HepG2 (cell line): ENCODE results near the gene DIS3L2. TPM values are rescaled to one million over a fixed set of nuclear protein-coding genes. Genes with fewer than 3 reads are reported as not detected.

Source experiments
- GATA4 ChIP-seq: sonication (generic); IDR thresholded peaks from 2 replicates; pipeline ENCODE4 v1.6.1; 2016; ENCODE audit warnings: antibody characterized with exemption, low read depth, borderline replicate concordance
- MAZ ChIP-seq, 2 experiments: sonication (generic) in 1 of 2; formaldehyde crosslinking in 1 of 2; IDR thresholded peaks; 2 replicates each; pipeline versions ENCODE4 v1.5.0 to v1.6.1; 2012 to 2020; ENCODE audit warnings: low read depth in 2 of 2, mild to moderate bottlenecking in 2 of 2, borderline replicate concordance in 1 of 2, improper control_type of control experiment in 1 of 2, low read length in 1 of 2, missing genetic modification reagents in 1 of 2, moderate library complexity in 1 of 2
- PAXIP1 ChIP-seq: sonication (generic); formaldehyde crosslinking; conservative IDR thresholded peaks from 2 replicates; pipeline ENCODE4 v1.4.0; 2020; ENCODE audit warnings: mild to moderate bottlenecking, missing genetic modification reagents, moderate library complexity
- REST ChIP-seq, 2 experiments: IDR thresholded peaks; 2 replicates each; pipeline ENCODE4 v1.6.1; 2011 to 2012; ENCODE audit warnings: low read length in 2 of 2, borderline replicate concordance in 1 of 2, low read depth in 1 of 2, mild to moderate bottlenecking in 1 of 2, moderate library complexity in 1 of 2
- SIX1 ChIP-seq: sonication (generic); formaldehyde crosslinking; IDR thresholded peaks from 2 replicates; pipeline ENCODE4 v1.4.0; 2020; ENCODE audit warnings: missing genetic modification reagents, borderline replicate concordance
- TBX2 ChIP-seq: sonication (generic); formaldehyde crosslinking; IDR thresholded peaks from 2 replicates; pipeline ENCODE4 v1.5.0; 2020; ENCODE audit warnings: missing genetic modification reagents, mild to moderate bottlenecking, borderline replicate concordance
- TEAD3 ChIP-seq: optimal IDR thresholded peaks from 2 replicates; pipeline ENCODE3; 2016; ENCODE audit warnings: borderline replicate concordance
- ZKSCAN1 ChIP-seq: fragments of 150-350 bp; IDR thresholded peaks from 2 replicates; pipeline ENCODE4 v1.6.1; 2014; ENCODE audit warnings: low read length
- ZKSCAN5 ChIP-seq: sonication (generic); formaldehyde crosslinking; IDR thresholded peaks from 2 replicates; pipeline ENCODE4 v1.5.1; 2020; ENCODE audit warnings: mild to moderate bottlenecking, missing genetic modification reagents
- ZNF510 ChIP-seq: sonication (generic); formaldehyde crosslinking; IDR thresholded peaks from 2 replicates; pipeline ENCODE4 v1.4.0; 2020; ENCODE audit warnings: low read depth, mild to moderate bottlenecking, missing genetic modification reagents
- ZNF674 ChIP-seq: sonication (generic); formaldehyde crosslinking; IDR thresholded peaks from 2 replicates; pipeline ENCODE4 v1.5.0; 2020; ENCODE audit warnings: low read depth, mild to moderate bottlenecking, missing genetic modification reagents
- polyA plus RNA-seq, 8 experiments: library from polyadenylated mRNA; depleted of rRNA in 3 of 8; stranded (reverse) in 7 of 8; unstranded in 1 of 8; fragments of >200 nt; fragmentation: Illumina TruSeq in 4 of 8; extraction: Trizol in 4 of 8; gene quantifications; 2 replicates each; pipeline versions ENCODE4 v1.2.1 to v1.2.3, GENCODE V29; 2011 to 2016; ENCODE audit warnings: low read depth in 4 of 8, missing spikeins in 1 of 8, mixed read lengths in 1 of 8; ENCODE audit not compliant: insufficient read depth in 1 of 8
- total RNA-seq, 5 experiments: library from RNA; depleted of rRNA; stranded (reverse); fragments of >200 nt; fragmentation: Illumina TruSeq; extraction: Trizol; gene quantifications; 2 replicates each; pipeline ENCODE4 v1.2.3, GENCODE V29; 2016; ENCODE audit warnings: low read depth in 1 of 5
- TF ChIP-seq, protein P1 (sequence below): sonication (generic); formaldehyde crosslinking; IDR thresholded peaks from 2 replicates; pipeline ENCODE4 v1.8.1; 2023; ENCODE audit warnings: mild to moderate bottlenecking, missing genetic modification reagents
- TF ChIP-seq, protein P2 (sequence below): sonication (generic); formaldehyde crosslinking; IDR thresholded peaks from 2 replicates; pipeline ENCODE4 v1.8.0; 2022; ENCODE audit warnings: missing genetic modification reagents, mild to moderate bottlenecking, borderline replicate concordance
- TF ChIP-seq, protein P3 (sequence below): sonication (generic); formaldehyde crosslinking; IDR thresholded peaks from 2 replicates; pipeline ENCODE4 v1.8.1; 2022; ENCODE audit warnings: low read depth, mild to moderate bottlenecking, missing genetic modification reagents

Gene DIS3L2
- total and polyA plus RNA-seq, 2 of the 13 experiments (the other 11 are each of a cell fraction or from before 2014, with no cell fraction given): 7.0 to 23.9 TPM

GRCh38 chr2:231957913-231958763 is 3.4 kb upstream of the DIS3L2 start (continued):
- TF ChIP-seq PAXIP1 (CRISPR knock-in tag) (0 out of 2 replicates have a peak, but pooled peaks have one; percentile 57), TBX2 (no peak), ZKSCAN5 (CRISPR knock-in tag) (no peak), GATA4 (no peak), TEAD3 (CRISPR knock-in tag) (peak; percentile 31), REST (IDR thresholded peaks at IDR 0.05; ENCODE audit: borderline replicate concordance in 1 of 2, low read depth in 1 of 2, low read length in 2 of 2) (0 out of 4 replicates have a peak, but pooled peaks of 1 of the 2 experiments have one; percentile 66), ZNF674 (CRISPR knock-in tag) (no peak), ZKSCAN1 (no peak), SIX1 (CRISPR knock-in tag) (no peak), ZNF510 (CRISPR knock-in tag) (no peak), MAZ (IDR thresholded peaks at IDR 0.05; ENCODE audit: borderline replicate concordance, low read depth, low read length) (no peak), MAZ (CRISPR knock-in tag; IDR thresholded peaks at IDR 0.05; ENCODE audit: low read depth) (no peak)
- TF ChIP-seq, protein P1, sequence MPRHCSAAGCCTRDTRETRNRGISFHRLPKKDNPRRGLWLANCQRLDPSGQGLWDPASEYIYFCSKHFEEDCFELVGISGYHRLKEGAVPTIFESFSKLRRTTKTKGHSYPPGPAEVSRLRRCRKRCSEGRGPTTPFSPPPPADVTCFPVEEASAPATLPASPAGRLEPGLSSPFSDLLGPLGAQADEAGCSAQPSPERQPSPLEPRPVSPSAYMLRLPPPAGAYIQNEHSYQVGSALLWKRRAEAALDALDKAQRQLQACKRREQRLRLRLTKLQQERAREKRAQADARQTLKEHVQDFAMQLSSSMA: 0 out of 2 replicates have a peak, but pooled peaks have one; percentile 22
- TF ChIP-seq, protein P2, sequence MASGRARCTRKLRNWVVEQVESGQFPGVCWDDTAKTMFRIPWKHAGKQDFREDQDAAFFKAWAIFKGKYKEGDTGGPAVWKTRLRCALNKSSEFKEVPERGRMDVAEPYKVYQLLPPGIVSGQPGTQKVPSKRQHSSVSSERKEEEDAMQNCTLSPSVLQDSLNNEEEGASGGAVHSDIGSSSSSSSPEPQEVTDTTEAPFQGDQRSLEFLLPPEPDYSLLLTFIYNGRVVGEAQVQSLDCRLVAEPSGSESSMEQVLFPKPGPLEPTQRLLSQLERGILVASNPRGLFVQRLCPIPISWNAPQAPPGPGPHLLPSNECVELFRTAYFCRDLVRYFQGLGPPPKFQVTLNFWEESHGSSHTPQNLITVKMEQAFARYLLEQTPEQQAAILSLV: no peak
- TF ChIP-seq, protein P3, sequence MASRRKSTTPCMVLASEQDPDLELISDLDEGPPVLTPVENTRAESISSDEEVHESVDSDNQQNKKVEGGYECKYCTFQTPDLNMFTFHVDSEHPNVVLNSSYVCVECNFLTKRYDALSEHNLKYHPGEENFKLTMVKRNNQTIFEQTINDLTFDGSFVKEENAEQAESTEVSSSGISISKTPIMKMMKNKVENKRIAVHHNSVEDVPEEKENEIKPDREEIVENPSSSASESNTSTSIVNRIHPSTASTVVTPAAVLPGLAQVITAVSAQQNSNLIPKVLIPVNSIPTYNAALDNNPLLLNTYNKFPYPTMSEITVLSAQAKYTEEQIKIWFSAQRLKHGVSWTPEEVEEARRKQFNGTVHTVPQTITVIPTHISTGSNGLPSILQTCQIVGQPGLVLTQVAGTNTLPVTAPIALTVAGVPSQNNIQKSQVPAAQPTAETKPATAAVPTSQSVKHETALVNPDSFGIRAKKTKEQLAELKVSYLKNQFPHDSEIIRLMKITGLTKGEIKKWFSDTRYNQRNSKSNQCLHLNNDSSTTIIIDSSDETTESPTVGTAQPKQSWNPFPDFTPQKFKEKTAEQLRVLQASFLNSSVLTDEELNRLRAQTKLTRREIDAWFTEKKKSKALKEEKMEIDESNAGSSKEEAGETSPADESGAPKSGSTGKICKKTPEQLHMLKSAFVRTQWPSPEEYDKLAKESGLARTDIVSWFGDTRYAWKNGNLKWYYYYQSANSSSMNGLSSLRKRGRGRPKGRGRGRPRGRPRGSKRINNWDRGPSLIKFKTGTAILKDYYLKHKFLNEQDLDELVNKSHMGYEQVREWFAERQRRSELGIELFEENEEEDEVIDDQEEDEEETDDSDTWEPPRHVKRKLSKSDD (CRISPR knock-in tag): peak; percentile 65; the same call in 1 of the 2 replicates
